ENCODE measurements around the gene YWHAG.
"Not testable (repeated sequence)": the region's sequence is repeated elsewhere in the genome, so short reads cannot be mapped to it uniquely, and the experiment has no call there.

YWHAG gene

GRCh38 chr7:76377186-76377918 lies 18.6 kb upstream of the YWHAG start:
- DNase-seq = no peak

GRCh38 chr7:76375251-76375650 lies 16.5 kb upstream of the YWHAG start:
- DNase-seq = no peak

GRCh38 chr7:76372984-76373833 lies 14.4 kb upstream of the YWHAG start:
- no peak for DNase-seq

GRCh38 chr7:76371396-76371795 lies 12.6 kb upstream of the YWHAG start:
- DNase-seq = no peak

- DNase-seq = no peak
Observed at GRCh38 chr7:76369018-76369417, 10.2 kb upstream of the YWHAG start.

- DNase-seq = no peak
Observed at GRCh38 chr7:76368190-76368589, 9.4 kb upstream of the YWHAG start.

GRCh38 chr7:76364198-76364584 lies 5.4 kb upstream of the YWHAG start:
- no peak for DNase-seq

- not testable (repeated sequence) for DNase-seq
Observed at GRCh38 chr7:76363754-76364153, 5.0 kb upstream of the YWHAG start.

- no peak for DNase-seq
Observed at GRCh38 chr7:76359978-76360638, 1.3 kb upstream of the YWHAG start.

GRCh38 chr7:76359111-76359977 lies 553 bp upstream of the YWHAG start:
- DNase-seq = peak; percentile 91

- DNase-seq = peak; percentile 61
Observed at GRCh38 chr7:76358011-76358480, 745 bp downstream of the YWHAG start.

- DNase-seq = no peak
Observed at GRCh38 chr7:76357475-76358010, 1.2 kb downstream of the YWHAG start.

- no peak for DNase-seq
Observed at GRCh38 chr7:76356823-76357222, 2.0 kb downstream of the YWHAG start.

GRCh38 chr7:76356115-76356514 lies 2.7 kb downstream of the YWHAG start:
- DNase-seq = no peak

GRCh38 chr7:76354981-76355730 lies 3.6 kb downstream of the YWHAG start:
- DNase-seq = no peak

GRCh38 chr7:76354516-76354915 lies 4.3 kb downstream of the YWHAG start:
- DNase-seq = no peak

GRCh38 chr7:76353744-76354143 lies 5.0 kb downstream of the YWHAG start:
- no peak for DNase-seq

GRCh38 chr7:76352193-76352592 lies 6.6 kb downstream of the YWHAG start:
- no peak for DNase-seq

GRCh38 chr7:76351372-76351771 lies 7.4 kb downstream of the YWHAG start:
- DNase-seq = no peak

GRCh38 chr7:76349313-76349885 lies 9.4 kb downstream of the YWHAG start:
- DNase-seq = no peak

GRCh38 chr7:76347710-76348109 lies 11.1 kb downstream of the YWHAG start:
- no peak for DNase-seq
